Hepatocyte (in vitro differentiated cells): Measurements from ENCODE around the gene HMX3. TPM values are rescaled to one million over a fixed set of nuclear protein-coding genes. Genes with fewer than 3 reads are reported as not detected.

ENCODE experiments used
- DNase-seq: peaks from one replicate; pipeline ENCODE4 v3.0.0-alpha.2; 2016; ENCODE audit warnings: low spot score
- H2AFZ ChIP-seq: fragments of 200-600 bp; sonication (generic); 2 replicates; pipeline ENCODE4 v1.6.0; 2016; ENCODE audit warnings: antibody characterized with exemption, mild to moderate bottlenecking
- H3K27ac ChIP-seq: fragments of 200-600 bp; sonication (generic); 2 replicates; pipeline ENCODE4 v1.5.1; 2016; ENCODE audit warnings: mild to moderate bottlenecking
- H3K27me3 ChIP-seq: fragments of 200-600 bp; sonication (generic); 2 replicates; pipeline ENCODE4 v1.6.1; 2016
- H3K36me3 ChIP-seq: fragments of 200-600 bp; sonication (generic); replicated peaks from 2 replicates; pipeline ENCODE4 v1.5.1; 2016; ENCODE audit warnings: low read depth; ENCODE audit not compliant: insufficient read depth
- H3K4me1 ChIP-seq: fragments of 200-600 bp; sonication (generic); 2 replicates; pipeline ENCODE4 v1.5.1; 2016; ENCODE audit warnings: mild to moderate bottlenecking, moderate library complexity; ENCODE audit not compliant: insufficient read depth
- H3K4me2 ChIP-seq: fragments of 200-600 bp; sonication (generic); 2 replicates; pipeline ENCODE4 v1.6.0; 2016
- H3K4me3 ChIP-seq: fragments of 200-600 bp; sonication (generic); 2 replicates; pipeline ENCODE4 v1.5.1; 2016; ENCODE audit warnings: mild to moderate bottlenecking
- H3K79me2 ChIP-seq: fragments of 200-600 bp; sonication (generic); 2 replicates; pipeline ENCODE4 v1.6.0; 2017; ENCODE audit warnings: mild to moderate bottlenecking
- H3K9me2 ChIP-seq: fragments of 200-600 bp; sonication (generic); replicated peaks from 2 replicates; pipeline ENCODE4 v1.6.0; 2017; ENCODE audit warnings: mild to moderate bottlenecking; ENCODE audit not compliant: insufficient read depth
- H3K9me3 ChIP-seq: fragments of 200-600 bp; sonication (generic); 2 replicates; pipeline ENCODE4 v1.5.1; 2016; ENCODE audit warnings: low read depth, mild to moderate bottlenecking
- H4K20me1 ChIP-seq: fragments of 200-600 bp; sonication (generic); 2 replicates; pipeline ENCODE4 v1.6.0; 2016; ENCODE audit warnings: mild to moderate bottlenecking; ENCODE audit not compliant: insufficient read depth, poor library complexity, severe bottlenecking
- EZH2 ChIP-seq: fragments of 200-600 bp; sonication (generic); IDR thresholded peaks from 2 replicates; pipeline ENCODE4 v1.6.1; 2016; ENCODE audit warnings: antibody characterized with exemption, mild to moderate bottlenecking, borderline replicate concordance
- EZH2phosphoT487 ChIP-seq: fragments of 200-600 bp; sonication (generic); IDR thresholded peaks from one replicate; pipeline ENCODE4 v1.6.1; 2018; ENCODE audit warnings: antibody characterized with exemption, mild to moderate bottlenecking, low read depth, moderate library complexity; ENCODE audit not compliant: unreplicated experiment, severe bottlenecking
- WGBS: methylation state at CpG from one replicate; pipeline ENCODE4 v1.1.6; 2016; ENCODE audit warnings: low lambda C conversion rate; ENCODE audit errors: missing lambda C conversion rate; 5-methylcytosine and 5-hydroxymethylcytosine counted together
- polyA plus RNA-seq: library from polyadenylated mRNA; unstranded; fragments of >200 nt; fragmentation: Nextera tagmentation; extraction: Ambion mirVana; gene quantifications from 2 replicates; pipeline ENCODE4 v1.2.1, GENCODE V29; 2016
- total RNA-seq: library from RNA; depleted of rRNA; stranded (reverse); fragments of >200 nt; gene quantifications from 2 replicates; pipeline ENCODE4 v1.2.3, GENCODE V29; 2014
- TF ChIP-seq, protein P1 (sequence below): fragments of 200-600 bp; sonication (generic); IDR thresholded peaks from 2 replicates; pipeline ENCODE4 v1.5.1; 2016; ENCODE audit warnings: antibody characterized with exemption, mild to moderate bottlenecking; ENCODE audit not compliant: poor library complexity

The HMX3 gene
- total and polyA plus RNA-seq, 2 experiments from 2014 or later = not detected

DNA sequence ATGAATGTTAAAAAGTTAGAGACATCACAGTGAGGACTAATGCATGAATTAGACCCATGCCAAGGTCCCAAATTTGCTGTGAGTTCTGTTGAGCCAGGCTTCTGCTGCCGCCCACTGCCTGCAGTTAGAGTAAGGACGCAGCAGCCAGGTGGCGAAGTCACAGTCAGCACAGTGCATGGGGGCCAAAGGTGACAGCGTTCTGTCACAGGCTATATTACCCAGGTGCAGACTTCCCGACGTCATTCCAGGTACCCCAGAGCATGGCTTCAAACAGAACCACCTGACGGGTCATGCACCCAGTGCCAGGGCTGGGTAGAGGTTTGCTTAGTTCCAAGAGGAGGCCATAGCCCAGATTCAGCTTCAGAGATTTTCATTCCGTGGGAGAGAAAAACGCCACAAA, 33.9 kb upstream of the HMX3 start:
- no peak for DNase-seq
- no peak overlapping the region for H2AFZ ChIP-seq
- H3K4me3 ChIP-seq = no peak overlapping the region
- H3K27ac ChIP-seq = no peak overlapping the region
- H4K20me1 ChIP-seq = no peaks in the 10 kb centered on the region
- no peaks in the 10 kb centered on the region for H3K36me3 ChIP-seq
- WGBS = 64% methylated on average over 9 of the region's 9 CpGs
- H3K9me2 ChIP-seq = no peaks in the 10 kb centered on the region
- TF ChIP-seq EZH2phosphoT487 (no peak), EZH2 (no peak)
- TF ChIP-seq, protein P1, sequence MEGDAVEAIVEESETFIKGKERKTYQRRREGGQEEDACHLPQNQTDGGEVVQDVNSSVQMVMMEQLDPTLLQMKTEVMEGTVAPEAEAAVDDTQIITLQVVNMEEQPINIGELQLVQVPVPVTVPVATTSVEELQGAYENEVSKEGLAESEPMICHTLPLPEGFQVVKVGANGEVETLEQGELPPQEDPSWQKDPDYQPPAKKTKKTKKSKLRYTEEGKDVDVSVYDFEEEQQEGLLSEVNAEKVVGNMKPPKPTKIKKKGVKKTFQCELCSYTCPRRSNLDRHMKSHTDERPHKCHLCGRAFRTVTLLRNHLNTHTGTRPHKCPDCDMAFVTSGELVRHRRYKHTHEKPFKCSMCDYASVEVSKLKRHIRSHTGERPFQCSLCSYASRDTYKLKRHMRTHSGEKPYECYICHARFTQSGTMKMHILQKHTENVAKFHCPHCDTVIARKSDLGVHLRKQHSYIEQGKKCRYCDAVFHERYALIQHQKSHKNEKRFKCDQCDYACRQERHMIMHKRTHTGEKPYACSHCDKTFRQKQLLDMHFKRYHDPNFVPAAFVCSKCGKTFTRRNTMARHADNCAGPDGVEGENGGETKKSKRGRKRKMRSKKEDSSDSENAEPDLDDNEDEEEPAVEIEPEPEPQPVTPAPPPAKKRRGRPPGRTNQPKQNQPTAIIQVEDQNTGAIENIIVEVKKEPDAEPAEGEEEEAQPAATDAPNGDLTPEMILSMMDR = no peak
- no peaks in the 10 kb centered on the region for H3K9me3 ChIP-seq
- H3K4me1 ChIP-seq = no peaks in the 10 kb centered on the region
- H3K4me2 ChIP-seq = no peak overlapping the region
- peaks cover 2% of the 10 kb centered on the region for H3K27me3 ChIP-seq
- no peaks in the 10 kb centered on the region for H3K79me2 ChIP-seq

DNA sequence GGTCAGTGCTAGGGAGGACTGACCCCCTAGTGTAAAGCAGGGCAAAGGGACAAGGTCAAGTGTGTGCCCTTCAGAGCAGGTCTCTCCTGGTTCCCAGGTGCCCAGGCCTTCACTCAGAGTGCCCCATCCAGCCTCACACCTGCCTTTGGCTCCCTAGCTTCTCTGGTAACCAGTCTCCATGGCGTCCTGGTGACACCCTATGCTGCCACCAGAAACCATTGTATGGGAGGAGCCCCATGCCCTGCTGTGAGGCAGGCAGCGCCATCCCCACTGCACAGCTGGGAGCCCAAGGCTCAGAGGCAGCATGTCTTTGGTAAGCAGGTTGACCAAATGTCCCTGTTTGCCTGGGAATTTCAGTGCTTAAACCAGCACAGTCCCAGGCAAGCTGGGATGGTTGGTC, 33.1 kb upstream of the HMX3 start:
- Histone ChIP-seq H3K36me3 (no peaks in the 10 kb centered on the region), H3K9me3 (no peaks in the 10 kb centered on the region), H3K27ac (no peak overlapping the region), H3K4me1 (no peaks in the 10 kb centered on the region), H4K20me1 (no peaks in the 10 kb centered on the region), H3K9me2 (no peaks in the 10 kb centered on the region), H2AFZ (no peak overlapping the region), H3K4me2 (no peak overlapping the region), H3K4me3 (no peak overlapping the region), H3K79me2 (no peaks in the 10 kb centered on the region), H3K27me3 (no peaks in the 10 kb centered on the region)
- TF ChIP-seq EZH2phosphoT487 (no peak), EZH2 (no peak)
- TF ChIP-seq, protein P1 = no peak
- no peak for DNase-seq
- WGBS = 49% methylated on average over 2 of the region's 2 CpGs

DNA sequence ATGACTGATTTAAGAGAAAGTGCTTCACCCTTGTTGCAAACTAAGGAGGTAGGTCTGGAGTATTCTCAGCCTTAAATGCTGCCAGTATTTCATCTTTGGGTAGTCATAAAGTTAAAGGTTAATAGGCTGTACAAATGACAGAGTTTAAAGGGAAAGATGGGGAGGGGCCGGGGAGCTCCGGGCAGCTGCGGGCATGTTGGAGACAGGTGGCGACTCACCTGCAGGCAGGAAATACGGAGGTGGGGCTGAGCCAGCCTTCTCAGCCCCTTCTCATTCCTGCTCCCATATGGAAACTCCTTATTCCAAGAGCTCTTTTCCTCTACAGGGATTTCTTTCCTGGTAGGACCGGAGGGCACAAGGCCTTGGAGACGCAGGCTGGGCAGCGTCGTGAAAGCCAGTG, 31.8 kb upstream of the HMX3 start:
- WGBS = 84% methylated on average over 9 of the region's 9 CpGs

More for the DNA sequence above, 31.8 kb upstream of the HMX3 start:
- Histone ChIP-seq H2AFZ (no peak overlapping the region), H4K20me1 (no peaks in the 10 kb centered on the region), H3K4me3 (no peak overlapping the region), H3K4me2 (no peak overlapping the region), H3K27me3 (no peaks in the 10 kb centered on the region), H3K36me3 (no peaks in the 10 kb centered on the region), H3K79me2 (no peaks in the 10 kb centered on the region), H3K27ac (no peak overlapping the region), H3K4me1 (no peaks in the 10 kb centered on the region), H3K9me2 (no peaks in the 10 kb centered on the region), H3K9me3 (no peaks in the 10 kb centered on the region)
- DNase-seq = no peak
- TF ChIP-seq EZH2phosphoT487 (no peak), EZH2 (no peak)
- TF ChIP-seq, protein P1 = no peak
